NB4 (cell line): Measurements from ENCODE around the gene CPED1.

Source experiments
- MYC ChIP-seq: IDR thresholded peaks from 2 replicates; pipeline ENCODE4 v1.6.1; 2011; ENCODE audit warnings: low read depth, low read length
- POLR2A ChIP-seq: IDR thresholded peaks from 2 replicates; pipeline ENCODE4 v1.6.1; 2011; ENCODE audit warnings: mild to moderate bottlenecking; ENCODE audit not compliant: insufficient read length; ENCODE audit errors: extremely low read depth
- TF ChIP-seq, protein P1 (sequence below): IDR thresholded peaks from one replicate; pipeline ENCODE4 v1.5.1; 2012; ENCODE audit warnings: low read depth, low read length
- TF ChIP-seq, protein P2 (sequence below): IDR thresholded peaks from 2 replicates; pipeline ENCODE4 v1.6.1; 2011; ENCODE audit warnings: low read depth, low read length

DNA sequence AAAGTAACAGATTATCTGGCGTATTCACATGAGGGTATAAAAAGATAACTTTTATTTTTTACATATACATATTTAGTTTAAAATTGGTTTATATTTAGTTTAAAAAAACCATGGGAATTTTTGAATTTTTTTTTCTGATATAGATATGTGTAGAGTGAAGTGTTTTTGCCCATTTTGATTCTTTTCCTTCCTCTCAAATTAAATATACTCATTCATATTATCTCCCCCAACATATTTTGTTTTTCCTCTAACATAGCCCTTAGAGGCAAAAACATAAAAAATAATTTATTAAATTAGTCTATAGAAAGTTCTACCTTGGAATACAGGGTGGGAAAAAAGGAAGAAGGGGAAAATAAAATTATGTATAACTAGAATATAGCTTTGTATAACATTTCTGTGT is 137.7 kb downstream of the CPED1 start:
- TF ChIP-seq POLR2A (no peak), MYC (no peak)
- TF ChIP-seq, protein P1, sequence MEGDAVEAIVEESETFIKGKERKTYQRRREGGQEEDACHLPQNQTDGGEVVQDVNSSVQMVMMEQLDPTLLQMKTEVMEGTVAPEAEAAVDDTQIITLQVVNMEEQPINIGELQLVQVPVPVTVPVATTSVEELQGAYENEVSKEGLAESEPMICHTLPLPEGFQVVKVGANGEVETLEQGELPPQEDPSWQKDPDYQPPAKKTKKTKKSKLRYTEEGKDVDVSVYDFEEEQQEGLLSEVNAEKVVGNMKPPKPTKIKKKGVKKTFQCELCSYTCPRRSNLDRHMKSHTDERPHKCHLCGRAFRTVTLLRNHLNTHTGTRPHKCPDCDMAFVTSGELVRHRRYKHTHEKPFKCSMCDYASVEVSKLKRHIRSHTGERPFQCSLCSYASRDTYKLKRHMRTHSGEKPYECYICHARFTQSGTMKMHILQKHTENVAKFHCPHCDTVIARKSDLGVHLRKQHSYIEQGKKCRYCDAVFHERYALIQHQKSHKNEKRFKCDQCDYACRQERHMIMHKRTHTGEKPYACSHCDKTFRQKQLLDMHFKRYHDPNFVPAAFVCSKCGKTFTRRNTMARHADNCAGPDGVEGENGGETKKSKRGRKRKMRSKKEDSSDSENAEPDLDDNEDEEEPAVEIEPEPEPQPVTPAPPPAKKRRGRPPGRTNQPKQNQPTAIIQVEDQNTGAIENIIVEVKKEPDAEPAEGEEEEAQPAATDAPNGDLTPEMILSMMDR = no peak
- TF ChIP-seq, protein P2, sequence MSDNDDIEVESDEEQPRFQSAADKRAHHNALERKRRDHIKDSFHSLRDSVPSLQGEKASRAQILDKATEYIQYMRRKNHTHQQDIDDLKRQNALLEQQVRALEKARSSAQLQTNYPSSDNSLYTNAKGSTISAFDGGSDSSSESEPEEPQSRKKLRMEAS = no peak
